H1 (cell line): ENCODE measurements around the gene CAP2.
"Not testable (repeated sequence)": the region's sequence is repeated elsewhere in the genome, so short reads cannot be mapped to it uniquely, and the experiment has no call there.

ENCODE experiments used
- EZH2 ChIP-seq: fragments of 200-600 bp; sonication (generic); IDR thresholded peaks from 2 replicates; pipeline ENCODE4 v1.7.1; 2012; ENCODE audit warnings: low read depth, mild to moderate bottlenecking, moderate library complexity, low read length, inconsistent platforms; ENCODE audit not compliant: severe bottlenecking
- HDAC2 ChIP-seq, 2 experiments: fragments of 300-600 bp in 1 of 2; sonication (generic) in 1 of 2; IDR thresholded peaks; 2 replicates each; pipeline ENCODE4 v1.6.1; 2011 to 2012; ENCODE audit warnings: low read depth in 2 of 2, low read length in 2 of 2, mild to moderate bottlenecking in 2 of 2, moderate library complexity in 2 of 2, borderline replicate concordance in 1 of 2, inconsistent platforms in 1 of 2

GRCh38 chr6:17440811-17441210 lies 47.4 kb downstream of the CAP2 start:
- not testable (repeated sequence) for TF ChIP-seq EZH2; HDAC2 (IDR thresholded peaks at IDR 0.05; ENCODE audit: borderline replicate concordance in 1 of 2, low read depth in 2 of 2, low read length in 2 of 2)
